ENCODE data around the gene MDC1. TPM values are rescaled to one million over a fixed set of nuclear protein-coding genes. Genes with fewer than 3 reads are reported as not detected.
"Not testable (repeated sequence)": the region's sequence is repeated elsewhere in the genome, so short reads cannot be mapped to it uniquely, and the experiment has no call there.

MDC1 gene
- total RNA-seq, 2 experiments from 2014 or later, result 50.5 to 56.8 TPM

DNA sequence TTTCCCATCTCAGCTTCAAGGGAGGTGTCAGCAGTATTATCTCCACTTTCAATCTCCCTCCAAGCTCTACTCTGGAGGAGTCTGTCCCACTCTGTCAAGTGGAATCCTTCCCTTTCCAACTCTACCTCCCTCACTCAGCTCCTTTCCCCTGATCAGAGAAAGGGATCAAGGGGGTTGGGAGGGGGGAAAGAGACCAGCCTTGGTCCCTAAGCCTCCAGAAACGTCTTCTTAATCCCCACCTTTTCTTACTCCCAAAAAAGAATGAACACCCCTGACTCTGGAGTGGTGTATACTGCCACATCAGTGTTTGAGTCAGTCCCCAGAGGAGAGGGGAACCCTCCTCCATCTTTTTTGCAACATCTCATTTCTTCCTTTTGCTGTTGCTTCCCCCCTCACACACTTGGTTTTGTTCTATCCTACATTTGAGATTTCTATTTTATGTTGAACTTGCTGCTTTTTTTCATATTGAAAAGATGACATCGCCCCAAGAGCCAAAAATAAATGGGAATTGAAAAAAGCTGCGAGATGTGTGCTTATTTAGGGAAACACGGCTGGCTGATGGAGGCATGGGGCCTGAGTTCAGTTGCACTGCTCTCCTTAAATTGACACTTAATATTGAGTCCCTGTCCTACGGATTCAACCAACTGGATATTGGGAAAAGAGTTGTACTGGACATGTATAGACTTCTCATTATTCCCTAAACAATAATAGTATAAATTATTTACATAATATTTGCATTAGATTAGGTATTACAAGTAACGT is 8.0 kb upstream of the MDC1 start:
- no peaks in the 10 kb centered on the region for H3K9me3 Mint-ChIP-seq
- DNase-seq (no peak), ATAC-seq (ENCODE audit: poor library complexity) (no peak)
- Histone ChIP-seq H3K27me3 (ENCODE audit: control insufficient read depth in 1 of 2, insufficient read depth in 2 of 2, low read length in 2 of 2) (no peaks in the 10 kb centered on the region), H3K9me3 (ENCODE audit: control insufficient read depth in 1 of 2, insufficient read depth in 1 of 2, low read length in 2 of 2) (no peaks in the 10 kb centered on the region), H3K4me3 (ENCODE audit: low read length) (no peak overlapping the region), H3K4me1 (ENCODE audit: insufficient read depth, low read length) (peaks cover 47% of the 10 kb centered on the region), H3K27ac (ENCODE audit: low read depth in 1 of 2, low read length in 2 of 2) (no peak overlapping the region), H3K36me3 (ENCODE audit: insufficient read depth, low read length) (peaks cover 71% of the 10 kb centered on the region)
- peaks cover 62% of the 10 kb centered on the region for H3K4me1 Mint-ChIP-seq (ENCODE audit: low read depth)
- H3K36me3 Mint-ChIP-seq (ENCODE audit: low read depth), result peaks cover 83% of the 10 kb centered on the region
- peak overlapping the region; percentile 42 for H3K4me3 Mint-ChIP-seq
- TF ChIP-seq, protein P1, sequence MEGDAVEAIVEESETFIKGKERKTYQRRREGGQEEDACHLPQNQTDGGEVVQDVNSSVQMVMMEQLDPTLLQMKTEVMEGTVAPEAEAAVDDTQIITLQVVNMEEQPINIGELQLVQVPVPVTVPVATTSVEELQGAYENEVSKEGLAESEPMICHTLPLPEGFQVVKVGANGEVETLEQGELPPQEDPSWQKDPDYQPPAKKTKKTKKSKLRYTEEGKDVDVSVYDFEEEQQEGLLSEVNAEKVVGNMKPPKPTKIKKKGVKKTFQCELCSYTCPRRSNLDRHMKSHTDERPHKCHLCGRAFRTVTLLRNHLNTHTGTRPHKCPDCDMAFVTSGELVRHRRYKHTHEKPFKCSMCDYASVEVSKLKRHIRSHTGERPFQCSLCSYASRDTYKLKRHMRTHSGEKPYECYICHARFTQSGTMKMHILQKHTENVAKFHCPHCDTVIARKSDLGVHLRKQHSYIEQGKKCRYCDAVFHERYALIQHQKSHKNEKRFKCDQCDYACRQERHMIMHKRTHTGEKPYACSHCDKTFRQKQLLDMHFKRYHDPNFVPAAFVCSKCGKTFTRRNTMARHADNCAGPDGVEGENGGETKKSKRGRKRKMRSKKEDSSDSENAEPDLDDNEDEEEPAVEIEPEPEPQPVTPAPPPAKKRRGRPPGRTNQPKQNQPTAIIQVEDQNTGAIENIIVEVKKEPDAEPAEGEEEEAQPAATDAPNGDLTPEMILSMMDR (IDR thresholded peaks at IDR 0.05), result no peak
- intact Hi-C loops (cut with DNase I, micrococcal nuclease), result loop anchor here (5.0 kb wide), 2 partner anchors 153 to 183 kb away; partner anchors contain the start of gene ABCF1 (in 1 of the 2)
- no peaks in the 10 kb centered on the region for H3K27me3 Mint-ChIP-seq
- H3K27ac Mint-ChIP-seq, result peak overlapping the region; percentile 95
- CTCF ChIA-PET, result interaction anchor here (0.6 to 20.2 kb wide), 2 partner anchors 46 to 58 kb away, joined by 3 to 526 read pairs; partner anchors contain the start of gene DHX16
- POLR2A ChIA-PET, result interaction anchor here (7.5 to 11.0 kb wide), 2 partner anchors 11 to 43 kb away, joined by 54 to 381 read pairs; no protein-coding TSS in a partner anchor

GRCh38 chr6:30723843-30724741 is 7.0 kb upstream of the MDC1 start:
- not testable (repeated sequence) for H3K4me3 ChIP-seq (ENCODE audit: low read length); DNase-seq; ATAC-seq (ENCODE audit: poor library complexity); H3K9me3 ChIP-seq (ENCODE audit: control insufficient read depth in 1 of 2, insufficient read depth in 1 of 2, low read length in 2 of 2); H3K27me3 ChIP-seq (ENCODE audit: control insufficient read depth in 1 of 2, insufficient read depth in 2 of 2, low read length in 2 of 2); H3K9me3 Mint-ChIP-seq; H3K27ac ChIP-seq (ENCODE audit: low read depth in 1 of 2, low read length in 2 of 2); H3K27me3 Mint-ChIP-seq
- intact Hi-C loops (cut with DNase I, micrococcal nuclease), result loop anchor here (2.0 to 5.0 kb wide), 5 partner anchors 97 to 241 kb away; partner anchors contain the start of genes ABCF1 (in 1 of the 2) and ATAT1 (in 1 of the 2)
- Mint-ChIP-seq H3K27ac (peak overlapping the region; percentile 95), H3K4me3 (peak overlapping the region; percentile 55), H3K4me1 (ENCODE audit: low read depth) (peaks cover 68% of the 10 kb centered on the region), H3K36me3 (ENCODE audit: low read depth) (peaks cover 77% of the 10 kb centered on the region)
- Histone ChIP-seq H3K36me3 (ENCODE audit: insufficient read depth, low read length) (peaks cover 61% of the 10 kb centered on the region), H3K4me1 (ENCODE audit: insufficient read depth, low read length) (peaks cover 52% of the 10 kb centered on the region)
- ChIA-PET CTCF (interaction anchor here (2.3 to 20.2 kb wide), 3 partner anchors 13 to 183 kb away, joined by 6 to 526 read pairs (median 10); partner anchors contain the start of gene DHX16), POLR2A (interaction anchor here (0.9 to 11.0 kb wide), 3 partner anchors 12 to 233 kb away, joined by 3 to 381 read pairs (median 54); no protein-coding TSS in a partner anchor)

GRCh38 chr6:30723159-30723842 is 6.2 kb upstream of the MDC1 start:
- H3K4me1 ChIP-seq (ENCODE audit: insufficient read depth, low read length), result peaks cover 58% of the 10 kb centered on the region

More at GRCh38 chr6:30723159-30723842, 6.2 kb upstream of the MDC1 start:
- ChIA-PET CTCF (interaction anchor here (0.5 to 20.2 kb wide), 12 partner anchors 8 to 241 kb away, joined by 3 to 526 read pairs (median 6); partner anchors contain the start of genes ABCF1, ATAT1, DHX16 and MRPS18B), POLR2A (interaction anchor here (0.5 to 11.0 kb wide), 13 partner anchors 12 to 232 kb away, joined by 3 to 381 read pairs (median 5); partner anchors contain the start of genes MRPS18B, NRM and PPP1R10)
- Mint-ChIP-seq H3K4me1 (ENCODE audit: low read depth) (peaks cover 70% of the 10 kb centered on the region), H3K4me3 (peak overlapping the region; percentile 99), H3K27ac (peak overlapping the region; percentile 95), H3K36me3 (ENCODE audit: low read depth) (peaks cover 76% of the 10 kb centered on the region)
- not testable (repeated sequence) for H3K9me3 ChIP-seq (ENCODE audit: control insufficient read depth in 1 of 2, insufficient read depth in 1 of 2, low read length in 2 of 2); H3K27me3 Mint-ChIP-seq; ATAC-seq (ENCODE audit: poor library complexity); H3K4me3 ChIP-seq (ENCODE audit: low read length); H3K27me3 ChIP-seq (ENCODE audit: control insufficient read depth in 1 of 2, insufficient read depth in 2 of 2, low read length in 2 of 2); DNase-seq; H3K27ac ChIP-seq (ENCODE audit: low read depth in 1 of 2, low read length in 2 of 2); H3K9me3 Mint-ChIP-seq
- intact Hi-C loops (cut with DNase I, micrococcal nuclease), result loop anchor here (2.0 to 5.0 kb wide), 5 partner anchors 96 to 240 kb away; partner anchors contain the start of genes ABCF1 (in 1 of the 2) and ATAT1 (in 1 of the 2)
- peaks cover 58% of the 10 kb centered on the region for H3K36me3 ChIP-seq (ENCODE audit: insufficient read depth, low read length)

Measured in CD4-positive, alpha-beta T cell (primary cell).